ENCODE measurements around the gene SCAP.
"Not testable (repeated sequence)": the region's sequence is repeated elsewhere in the genome, so short reads cannot be mapped to it uniquely, and the experiment has no call there.

The SCAP gene

DNA sequence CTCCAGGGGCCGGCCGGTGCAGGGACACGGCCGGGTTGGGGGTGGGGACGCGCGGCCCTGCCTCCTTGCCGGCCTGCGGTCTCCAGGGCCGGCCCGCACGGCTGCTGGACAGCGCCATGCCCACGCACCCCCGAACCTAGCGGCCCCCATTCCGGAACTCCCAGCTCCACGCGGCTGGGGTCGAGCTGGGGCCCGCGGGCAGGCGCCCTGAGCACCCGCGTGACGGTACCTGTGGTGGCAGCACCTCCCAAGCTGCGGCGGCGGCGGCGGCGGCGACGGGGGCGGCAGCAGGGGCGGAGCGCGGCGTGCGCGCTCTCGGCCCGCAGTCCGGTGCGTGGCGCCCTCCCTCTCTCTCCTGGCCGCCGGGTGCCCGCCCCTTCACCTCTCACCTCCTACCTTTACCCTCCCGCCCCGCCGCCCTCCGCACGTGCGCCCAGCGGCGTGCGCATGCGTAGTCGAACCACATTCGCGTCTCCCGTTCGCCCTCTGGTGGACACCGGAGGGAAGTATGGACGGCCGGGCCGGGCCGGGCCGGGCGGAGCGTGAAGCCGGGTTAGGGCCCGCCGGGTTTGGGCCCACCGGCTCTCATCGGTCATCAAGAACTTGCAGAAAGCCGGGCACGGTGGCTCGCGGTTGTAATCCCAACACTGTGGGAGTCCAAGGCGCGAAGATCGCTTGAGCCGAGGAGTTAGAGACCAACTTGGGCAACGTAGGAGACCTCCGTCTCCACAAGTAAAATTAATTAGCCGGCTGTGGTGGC lies at the start of gene SCAP:
SCAP (minus strand) TSS at position 372 of the 760 bp plus-strand sequence. CDS start 32,948 bp downstream, outside the sequence.
- peak within 1 kb of the TSS; percentile 96 for H3K4me3 Mint-ChIP-seq
- peak; percentile 98 for ATAC-seq
- peaks cover 35% of the 10 kb centered on the region for H3K4me1 Mint-ChIP-seq
- no peaks in the 10 kb centered on the region for H3K27me3 Mint-ChIP-seq
- H3K27ac Mint-ChIP-seq: peak within 1 kb of the TSS; percentile 86
- H3K9me3 Mint-ChIP-seq: no peaks in the 10 kb centered on the region
- H3K36me3 Mint-ChIP-seq: no peaks in the 10 kb centered on the region

GRCh38 chr3:47523310-47524073 lies 47.8 kb upstream of the SCAP start:
- H3K36me3 Mint-ChIP-seq: peaks cover 6% of the 10 kb centered on the region
- H3K4me3 Mint-ChIP-seq: no peak overlapping the region
- no peak for ATAC-seq
- H3K9me3 Mint-ChIP-seq: peaks cover 5% of the 10 kb centered on the region
- peaks cover 20% of the 10 kb centered on the region for H3K4me1 Mint-ChIP-seq
- no peak overlapping the region for H3K27ac Mint-ChIP-seq
- H3K27me3 Mint-ChIP-seq: no peaks in the 10 kb centered on the region

DNA sequence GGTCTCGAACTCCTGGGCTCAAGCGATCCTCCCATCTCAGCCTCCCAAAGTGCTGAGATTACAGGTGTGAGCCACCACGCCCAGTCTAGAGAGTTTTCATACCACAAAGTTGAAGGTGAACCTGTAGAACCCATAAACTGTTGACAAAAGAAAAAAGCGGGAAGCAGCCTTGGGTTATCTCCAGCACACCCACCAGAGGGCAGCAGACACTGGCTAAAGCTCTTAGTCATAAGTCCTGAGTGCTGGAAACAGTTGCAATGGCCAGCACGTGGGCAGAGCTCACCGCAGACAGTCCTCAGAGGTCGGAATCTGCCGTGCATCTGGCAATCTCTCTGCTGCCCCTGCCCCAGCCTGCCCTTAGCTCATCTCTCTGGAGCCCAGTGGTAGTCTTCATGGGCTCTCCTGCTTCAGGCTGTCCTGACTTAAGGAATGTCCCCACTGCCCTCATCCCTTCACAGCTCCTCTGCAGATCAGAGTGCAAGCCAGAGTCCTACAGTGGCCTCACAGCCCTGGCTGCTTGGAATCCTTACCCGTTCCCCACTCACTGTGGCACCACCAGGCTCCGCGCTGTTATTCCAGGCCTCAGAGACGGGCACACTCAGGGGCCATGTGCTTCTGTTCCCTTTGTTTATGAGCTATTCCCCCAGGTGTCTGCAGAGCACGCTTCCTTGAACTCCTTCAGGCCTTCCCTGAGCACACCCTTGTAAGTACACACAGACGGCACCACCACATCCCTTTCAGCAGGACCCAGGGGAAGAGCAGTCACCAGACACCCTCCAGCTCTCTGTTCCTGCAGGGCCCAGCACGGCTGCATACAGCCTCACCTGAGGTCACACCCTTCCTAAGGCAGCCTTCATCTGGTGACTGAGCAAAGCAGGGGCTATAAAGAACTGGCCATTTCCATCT lies 46.6 kb upstream of the SCAP start:
- no peaks in the 10 kb centered on the region for H3K36me3 Mint-ChIP-seq
- H3K27ac Mint-ChIP-seq: no peak overlapping the region
- H3K4me3 Mint-ChIP-seq: no peak overlapping the region
- peaks cover 20% of the 10 kb centered on the region for H3K4me1 Mint-ChIP-seq
- no peaks in the 10 kb centered on the region for H3K27me3 Mint-ChIP-seq
- ATAC-seq: peak; percentile 92
- no peaks in the 10 kb centered on the region for H3K9me3 Mint-ChIP-seq

- Mint-ChIP-seq H3K9me3 (no peaks in the 10 kb centered on the region), H3K4me3 (no peak overlapping the region)
Observed at GRCh38 chr3:47520756-47521155, 45.0 kb upstream of the SCAP start.

GRCh38 chr3:47517937-47518336 lies 42.2 kb upstream of the SCAP start:
- Mint-ChIP-seq H3K27me3 (no peaks in the 10 kb centered on the region), H3K4me3 (no peak overlapping the region), H3K27ac (no peak overlapping the region), H3K9me3 (no peaks in the 10 kb centered on the region), H3K36me3 (no peaks in the 10 kb centered on the region), H3K4me1 (peaks cover 10% of the 10 kb centered on the region)
- no peak for ATAC-seq

More at GRCh38 chr3:47520756-47521155, 45.0 kb upstream of the SCAP start:
- peaks cover 14% of the 10 kb centered on the region for H3K4me1 Mint-ChIP-seq
- H3K27ac Mint-ChIP-seq: no peak overlapping the region
- no peak for ATAC-seq
- no peaks in the 10 kb centered on the region for H3K27me3 Mint-ChIP-seq
- H3K36me3 Mint-ChIP-seq: no peaks in the 10 kb centered on the region

DNA sequence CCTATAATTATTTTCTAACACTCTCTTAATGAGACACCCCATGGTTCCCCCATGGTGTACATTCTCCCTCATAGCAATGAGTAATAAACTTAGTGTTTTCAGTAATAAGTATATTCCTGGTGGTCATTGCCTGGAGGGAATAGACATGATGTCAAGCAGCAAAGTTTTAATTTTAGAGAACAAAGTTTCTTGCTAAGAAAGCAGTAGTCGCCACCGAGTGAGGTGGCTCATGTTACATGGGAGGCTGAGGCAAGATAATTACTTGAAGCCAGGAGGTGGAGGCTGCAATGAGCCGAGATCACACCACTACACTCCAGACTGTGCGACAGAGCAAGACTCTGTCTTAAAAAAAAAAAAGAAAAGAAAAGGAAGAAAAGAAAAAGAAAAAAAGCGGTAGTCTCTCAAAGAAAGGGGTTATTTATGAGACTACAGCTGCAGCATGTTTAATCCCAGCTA lies 40.2 kb upstream of the SCAP start:
- ATAC-seq: no peak
- H3K4me3 Mint-ChIP-seq: no peak overlapping the region
- H3K9me3 Mint-ChIP-seq: no peaks in the 10 kb centered on the region
- H3K36me3 Mint-ChIP-seq: no peaks in the 10 kb centered on the region
- H3K4me1 Mint-ChIP-seq: peaks cover 18% of the 10 kb centered on the region
- peak overlapping the region; percentile 38 for H3K27ac Mint-ChIP-seq
- H3K27me3 Mint-ChIP-seq: no peaks in the 10 kb centered on the region

DNA sequence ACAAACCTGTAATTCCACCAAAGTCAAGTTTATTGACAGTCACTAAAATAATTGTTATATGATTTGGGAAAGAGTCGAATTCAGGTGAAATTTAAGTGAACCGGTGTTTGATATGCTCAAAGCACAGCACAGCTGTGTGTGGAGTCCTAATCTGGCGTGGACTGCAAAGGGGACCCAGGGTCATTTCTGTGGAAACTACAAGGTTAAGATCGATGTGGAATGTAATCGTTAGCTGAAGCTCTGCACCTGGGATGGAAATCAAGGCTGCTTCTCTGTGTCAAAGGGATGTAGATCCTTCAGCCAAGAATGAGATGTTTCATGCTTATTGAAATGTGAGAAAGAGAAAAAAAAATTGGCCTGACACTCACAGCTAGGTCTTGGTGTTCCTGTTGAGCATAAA lies 39.4 kb upstream of the SCAP start:
- peaks cover 18% of the 10 kb centered on the region for H3K4me1 Mint-ChIP-seq
- H3K27me3 Mint-ChIP-seq: no peaks in the 10 kb centered on the region
- H3K9me3 Mint-ChIP-seq: no peaks in the 10 kb centered on the region
- H3K4me3 Mint-ChIP-seq: peak overlapping the region; percentile 57
- H3K36me3 Mint-ChIP-seq: peaks cover 4% of the 10 kb centered on the region
- no peak for ATAC-seq
- peak overlapping the region; percentile 25 for H3K27ac Mint-ChIP-seq

- Mint-ChIP-seq H3K4me3 (peak within 1 kb of the TSS; percentile 97), H3K4me1 (peaks cover 18% of the 10 kb centered on the region), H3K9me3 (no peaks in the 10 kb centered on the region), H3K27ac (peak within 1 kb of the TSS; percentile 97), H3K36me3 (peaks cover 5% of the 10 kb centered on the region), H3K27me3 (no peaks in the 10 kb centered on the region)
- peak; percentile 99 for ATAC-seq
Observed at GRCh38 chr3:47513125-47513929, 37.6 kb upstream of the SCAP start, which contains the start of gene ELP6. ELP6 (minus strand) TSS chr3:47513712; CDS start chr3:47513590, 122 bp downstream.

- H3K27me3 Mint-ChIP-seq: no peaks in the 10 kb centered on the region
- peak; percentile 40 for ATAC-seq
- peaks cover 18% of the 10 kb centered on the region for H3K4me1 Mint-ChIP-seq
- H3K36me3 Mint-ChIP-seq: peaks cover 13% of the 10 kb centered on the region
- peak overlapping the region; percentile 97 for H3K27ac Mint-ChIP-seq
- H3K4me3 Mint-ChIP-seq: peak overlapping the region; percentile 97
- no peaks in the 10 kb centered on the region for H3K9me3 Mint-ChIP-seq
Observed at GRCh38 chr3:47512416-47513124, 36.8 kb upstream of the SCAP start.

DNA sequence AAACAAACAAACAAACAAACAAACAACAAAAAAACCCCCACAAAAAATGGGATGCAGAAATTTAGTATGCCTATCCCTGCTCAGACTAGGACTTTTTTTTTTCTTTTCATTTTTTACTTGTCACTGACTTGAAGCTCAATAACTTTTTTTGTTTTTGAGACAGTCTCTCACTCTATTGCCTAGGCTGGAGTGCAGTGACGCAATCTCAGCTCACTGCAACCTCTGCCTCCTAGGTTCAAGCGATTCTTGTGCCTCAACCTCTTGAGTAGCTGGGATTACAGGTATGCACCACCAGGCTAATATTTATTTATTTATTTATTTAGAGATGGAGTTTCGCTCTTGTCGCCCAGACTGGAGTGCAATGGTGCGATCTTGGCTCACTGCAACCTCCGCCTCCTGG lies 29.5 kb upstream of the SCAP start:
- not testable (repeated sequence) for H3K4me1 Mint-ChIP-seq, H3K4me3 Mint-ChIP-seq, H3K9me3 Mint-ChIP-seq, H3K27me3 Mint-ChIP-seq, H3K27ac Mint-ChIP-seq, ATAC-seq
- H3K36me3 Mint-ChIP-seq: peaks cover 53% of the 10 kb centered on the region

- no peak overlapping the region for H3K27ac Mint-ChIP-seq
- H3K36me3 Mint-ChIP-seq: peaks cover 61% of the 10 kb centered on the region
- H3K9me3 Mint-ChIP-seq: no peaks in the 10 kb centered on the region
- no peaks in the 10 kb centered on the region for H3K4me1 Mint-ChIP-seq
- H3K4me3 Mint-ChIP-seq: no peak overlapping the region
- no peaks in the 10 kb centered on the region for H3K27me3 Mint-ChIP-seq
- ATAC-seq: no peak
Observed at GRCh38 chr3:47504113-47504512, 28.4 kb upstream of the SCAP start.

- no peaks in the 10 kb centered on the region for H3K27me3 Mint-ChIP-seq
- H3K9me3 Mint-ChIP-seq: no peaks in the 10 kb centered on the region
- no peaks in the 10 kb centered on the region for H3K4me1 Mint-ChIP-seq
- H3K36me3 Mint-ChIP-seq: peaks cover 67% of the 10 kb centered on the region
- H3K27ac Mint-ChIP-seq: no peak overlapping the region
- H3K4me3 Mint-ChIP-seq: no peak overlapping the region
- ATAC-seq: no peak
Observed at GRCh38 chr3:47503033-47503432, 27.3 kb upstream of the SCAP start.

DNA sequence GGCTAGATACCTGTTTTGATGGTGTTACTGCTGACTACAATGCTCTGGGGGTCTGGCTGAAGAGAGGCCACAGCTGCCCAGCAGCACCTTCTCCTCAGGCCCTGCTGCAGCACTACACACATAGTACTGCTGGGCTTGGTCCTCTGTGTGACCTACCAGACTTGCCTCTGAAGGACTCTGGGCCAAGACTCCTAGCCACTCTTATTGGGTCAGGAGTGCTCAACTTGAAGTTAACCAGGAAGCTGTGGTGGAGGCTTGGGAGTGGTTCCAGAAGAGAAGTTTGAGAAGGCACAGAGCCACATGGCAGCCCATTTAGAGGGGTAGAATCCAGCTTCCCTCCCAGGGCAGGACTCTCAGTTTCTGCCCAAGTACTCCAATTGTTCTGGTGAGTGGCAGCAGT lies 21.2 kb upstream of the SCAP start:
- H3K27ac Mint-ChIP-seq: no peak overlapping the region
- no peak for ATAC-seq
- no peak overlapping the region for H3K4me3 Mint-ChIP-seq
- H3K4me1 Mint-ChIP-seq: peaks cover 8% of the 10 kb centered on the region
- H3K27me3 Mint-ChIP-seq: no peaks in the 10 kb centered on the region
- peaks cover 57% of the 10 kb centered on the region for H3K36me3 Mint-ChIP-seq
- no peaks in the 10 kb centered on the region for H3K9me3 Mint-ChIP-seq

DNA sequence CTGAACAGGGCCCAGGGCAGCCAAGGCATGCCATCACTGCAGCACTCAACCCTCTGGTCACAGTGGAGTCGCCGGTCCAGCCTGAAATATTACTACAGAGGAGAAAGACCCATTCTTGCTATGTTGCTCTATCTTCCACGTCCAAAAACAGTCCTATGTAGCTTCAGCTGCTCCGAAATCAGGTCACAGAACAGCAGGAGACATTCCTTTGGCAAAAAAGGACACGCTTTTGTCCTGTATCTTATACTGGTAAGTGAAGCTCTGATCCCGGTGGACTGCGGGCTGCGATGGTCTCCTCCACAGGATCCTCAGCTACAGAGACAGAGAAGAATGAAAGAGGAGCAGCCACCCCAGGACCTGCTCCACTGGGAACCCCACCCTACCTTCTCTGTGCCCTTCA lies 20.1 kb upstream of the SCAP start:
- H3K36me3 Mint-ChIP-seq: peaks cover 49% of the 10 kb centered on the region
- no peaks in the 10 kb centered on the region for H3K9me3 Mint-ChIP-seq
- peaks cover 15% of the 10 kb centered on the region for H3K4me1 Mint-ChIP-seq
- H3K4me3 Mint-ChIP-seq: no peak overlapping the region
- ATAC-seq: no peak
- H3K27me3 Mint-ChIP-seq: no peaks in the 10 kb centered on the region
- no peak overlapping the region for H3K27ac Mint-ChIP-seq

Data from stimulated activated memory B cell treated with anti-CD40 and anti-IgM and Interleukin-4, amounts not matched to agents 10 μg/mL and 1 μg/mL and 100 μg/mL, for 72 hours (primary cell).